GM12872 (cell line): ENCODE data around the gene VARS2.

ENCODE experiments used
- TF ChIP-seq, protein P1 (sequence below): IDR thresholded peaks from 3 replicates; pipeline ENCODE4 v1.5.1; 2011; ENCODE audit warnings: low read depth, mild to moderate bottlenecking, low read length, moderate library complexity; ENCODE audit not compliant: insufficient read depth

Gene VARS2

GRCh38 chr6:30944051-30944450, 30.0 kb downstream of the VARS2 start:
- TF ChIP-seq, protein P1, sequence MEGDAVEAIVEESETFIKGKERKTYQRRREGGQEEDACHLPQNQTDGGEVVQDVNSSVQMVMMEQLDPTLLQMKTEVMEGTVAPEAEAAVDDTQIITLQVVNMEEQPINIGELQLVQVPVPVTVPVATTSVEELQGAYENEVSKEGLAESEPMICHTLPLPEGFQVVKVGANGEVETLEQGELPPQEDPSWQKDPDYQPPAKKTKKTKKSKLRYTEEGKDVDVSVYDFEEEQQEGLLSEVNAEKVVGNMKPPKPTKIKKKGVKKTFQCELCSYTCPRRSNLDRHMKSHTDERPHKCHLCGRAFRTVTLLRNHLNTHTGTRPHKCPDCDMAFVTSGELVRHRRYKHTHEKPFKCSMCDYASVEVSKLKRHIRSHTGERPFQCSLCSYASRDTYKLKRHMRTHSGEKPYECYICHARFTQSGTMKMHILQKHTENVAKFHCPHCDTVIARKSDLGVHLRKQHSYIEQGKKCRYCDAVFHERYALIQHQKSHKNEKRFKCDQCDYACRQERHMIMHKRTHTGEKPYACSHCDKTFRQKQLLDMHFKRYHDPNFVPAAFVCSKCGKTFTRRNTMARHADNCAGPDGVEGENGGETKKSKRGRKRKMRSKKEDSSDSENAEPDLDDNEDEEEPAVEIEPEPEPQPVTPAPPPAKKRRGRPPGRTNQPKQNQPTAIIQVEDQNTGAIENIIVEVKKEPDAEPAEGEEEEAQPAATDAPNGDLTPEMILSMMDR: no peak

GRCh38 chr6:30945281-30945680, 31.2 kb downstream of the VARS2 start:
- TF ChIP-seq, protein P1: no peak

- TF ChIP-seq, protein P1: no peak
Observed at GRCh38 chr6:30947231-30947630, 33.2 kb downstream of the VARS2 start.

DNA sequence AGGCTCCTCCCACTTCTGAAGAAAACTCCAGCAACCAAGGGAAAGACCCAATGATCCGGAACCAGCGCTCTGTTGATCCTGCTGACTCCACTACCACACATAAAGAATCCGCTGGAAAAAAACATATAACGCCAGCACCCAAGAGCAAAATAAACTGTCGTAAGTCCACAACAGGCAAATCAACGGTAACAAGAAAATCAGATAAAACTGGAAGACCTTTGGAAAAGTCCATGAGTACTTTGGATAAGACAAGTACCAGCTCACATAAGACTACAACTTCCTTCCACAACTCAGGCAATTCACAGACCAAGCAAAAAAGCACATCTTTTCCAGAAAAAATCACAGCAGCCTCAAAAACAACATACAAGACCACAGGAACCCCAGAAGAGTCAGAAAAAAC, 34.8 kb downstream of the VARS2 start:
- TF ChIP-seq, protein P1: no peak

- TF ChIP-seq, protein P1: no peak
Observed at GRCh38 chr6:30951907-30952469, 38.0 kb downstream of the VARS2 start.

GRCh38 chr6:30954631-30955366, 40.8 kb downstream of the VARS2 start:
- TF ChIP-seq, protein P1: no peak

GRCh38 chr6:30955367-30956042, 41.5 kb downstream of the VARS2 start:
- TF ChIP-seq, protein P1: no peak
